Mononuclear cell (primary cell): ENCODE results near the gene SPDYC. TPM values are rescaled to one million over a fixed set of nuclear protein-coding genes. Genes with fewer than 3 reads are reported as not detected.
A peak's percentile ranks its signal among the peaks of the same experiment; 100 is the strongest.
"Not testable (repeated sequence)": the region's sequence is repeated elsewhere in the genome, so short reads cannot be mapped to it uniquely, and the experiment has no call there.

Source experiments
- H3K27me3 ChIP-seq: 2 replicates; pipeline ENCODE4 v1.6.0; 2011; ENCODE audit warnings: low read length, control low read depth; ENCODE audit not compliant: insufficient read depth
- H3K4me1 ChIP-seq: 2 replicates; pipeline ENCODE4 v1.5.1; 2011; ENCODE audit warnings: mild to moderate bottlenecking, low read length, control low read depth; ENCODE audit not compliant: insufficient read depth
- H3K4me3 ChIP-seq: 2 replicates; pipeline ENCODE4 v1.5.1; 2011; ENCODE audit warnings: mild to moderate bottlenecking, low read length, moderate library complexity
- H3K9me3 ChIP-seq: 2 replicates; pipeline ENCODE4 v1.5.1; 2011; ENCODE audit warnings: low read depth, mild to moderate bottlenecking, control low read depth, low read length
- total RNA-seq: library from RNA; depleted of rRNA; stranded (reverse); fragments of >200 nt; gene quantifications from one replicate; pipeline ENCODE4 v1.2.3, GENCODE V29; 2012

The SPDYC gene
- total RNA-seq, 1 donor: not detected

DNA sequence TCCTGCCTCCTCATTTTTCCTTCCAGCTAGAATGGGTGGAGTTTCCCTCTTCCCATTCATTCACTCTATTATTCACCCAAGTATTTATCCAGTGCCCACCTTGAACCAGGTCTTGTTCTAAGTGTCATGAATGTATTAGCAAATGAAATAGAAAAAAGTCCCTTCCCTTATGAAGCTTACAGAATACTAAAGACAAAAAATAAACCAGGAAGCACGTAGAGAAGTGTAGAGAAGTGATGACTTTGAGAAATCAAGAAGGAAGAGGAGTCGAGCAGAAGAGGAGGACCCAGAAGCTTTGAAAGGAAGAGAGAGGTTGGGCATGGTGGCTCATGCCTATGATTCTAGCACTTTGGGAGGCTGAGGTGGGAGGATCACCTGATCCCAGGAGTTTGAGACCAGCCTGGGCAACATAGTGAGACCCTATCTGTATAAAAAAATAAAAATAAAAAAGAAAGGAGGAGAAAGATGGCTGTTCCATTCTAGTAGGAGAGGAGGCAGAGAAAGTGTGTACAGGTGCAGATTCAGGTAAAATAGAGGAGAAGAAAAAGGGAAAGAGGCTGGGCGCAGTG lies 18.6 kb upstream of the SPDYC start:
- no peaks in the 10 kb centered on the region for H3K9me3 ChIP-seq
- H3K4me1 ChIP-seq: peaks cover 44% of the 10 kb centered on the region
- no peaks in the 10 kb centered on the region for H3K27me3 ChIP-seq
- no peak overlapping the region for H3K4me3 ChIP-seq

GRCh38 chr11:65152122-65152521 lies 17.9 kb upstream of the SPDYC start:
- Histone ChIP-seq H3K4me1 (peaks cover 46% of the 10 kb centered on the region), H3K27me3 (no peaks in the 10 kb centered on the region), H3K4me3 (no peak overlapping the region), H3K9me3 (no peaks in the 10 kb centered on the region)

GRCh38 chr11:65156256-65156655 lies 13.8 kb upstream of the SPDYC start:
- no peak overlapping the region for H3K4me3 ChIP-seq
- no peaks in the 10 kb centered on the region for H3K27me3 ChIP-seq
- H3K4me1 ChIP-seq: peaks cover 23% of the 10 kb centered on the region
- H3K9me3 ChIP-seq: no peaks in the 10 kb centered on the region

GRCh38 chr11:65156926-65157325 lies 13.1 kb upstream of the SPDYC start:
- H3K4me1 ChIP-seq: peaks cover 16% of the 10 kb centered on the region
- H3K4me3 ChIP-seq: no peak overlapping the region
- H3K9me3 ChIP-seq: no peaks in the 10 kb centered on the region
- no peaks in the 10 kb centered on the region for H3K27me3 ChIP-seq

DNA sequence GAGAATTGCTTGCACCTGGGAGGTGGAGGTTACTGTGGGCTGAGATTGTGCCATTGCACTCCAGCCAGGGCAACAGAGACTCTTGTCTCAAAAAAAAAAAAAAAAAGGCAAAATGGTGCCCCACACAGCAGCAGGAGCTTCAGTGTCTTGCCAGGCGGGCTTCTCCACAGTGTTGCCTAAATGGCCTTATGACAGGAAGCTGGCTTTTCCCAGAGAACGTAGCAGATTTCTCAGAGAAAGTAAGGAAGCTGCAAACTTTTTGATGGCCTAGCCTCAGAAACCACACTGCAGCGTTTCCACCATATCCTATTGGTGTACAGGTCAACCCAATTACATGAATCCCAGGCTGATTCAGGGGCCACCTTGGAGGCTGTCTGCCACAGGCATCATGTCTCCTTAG lies 12.7 kb upstream of the SPDYC start:
- Histone ChIP-seq H3K4me1 (peaks cover 12% of the 10 kb centered on the region), H3K27me3 (no peaks in the 10 kb centered on the region), H3K4me3 (no peak overlapping the region), H3K9me3 (no peaks in the 10 kb centered on the region)

DNA sequence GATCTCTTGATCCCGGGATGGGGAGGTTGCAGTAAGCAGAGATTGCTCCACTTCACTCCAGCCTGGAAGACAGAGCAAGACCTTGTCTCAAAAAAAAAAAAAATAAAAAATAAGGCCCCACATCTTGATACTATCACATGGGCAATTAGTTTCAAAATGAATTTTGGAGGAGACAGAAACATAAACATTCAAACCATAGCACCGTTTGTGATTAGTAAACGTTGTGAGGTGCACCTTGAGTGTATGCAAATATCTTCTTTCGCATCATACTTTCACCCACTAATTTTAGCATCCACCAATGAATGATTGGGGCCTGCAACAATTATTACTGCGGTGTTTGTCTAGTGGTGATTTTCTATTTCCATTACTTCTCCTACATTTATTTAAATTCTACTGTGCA lies 11.0 kb upstream of the SPDYC start:
- H3K4me1 ChIP-seq: peaks cover 6% of the 10 kb centered on the region
- no peaks in the 10 kb centered on the region for H3K9me3 ChIP-seq
- no peak overlapping the region for H3K4me3 ChIP-seq
- H3K27me3 ChIP-seq: no peaks in the 10 kb centered on the region

DNA sequence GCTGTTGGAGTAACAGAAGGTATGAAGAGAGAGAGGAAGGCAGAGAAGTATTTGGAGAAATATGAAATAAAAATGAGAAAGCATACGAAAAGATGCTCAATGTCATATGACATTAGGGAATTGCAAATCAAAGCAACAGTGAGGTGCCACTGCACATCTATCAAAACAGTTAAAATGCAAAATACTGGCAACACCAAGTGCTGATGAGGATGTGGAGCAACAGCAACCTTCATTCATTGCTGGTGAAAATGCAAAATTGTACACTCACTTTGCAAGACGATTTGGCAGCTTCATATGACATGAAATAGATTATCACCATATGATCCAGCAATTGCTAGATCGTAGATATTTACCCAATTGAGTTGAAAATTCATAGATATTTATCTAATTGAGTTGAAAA lies 9.4 kb upstream of the SPDYC start:
- H3K27me3 ChIP-seq: no peaks in the 10 kb centered on the region
- peaks cover 6% of the 10 kb centered on the region for H3K4me1 ChIP-seq
- no peaks in the 10 kb centered on the region for H3K9me3 ChIP-seq
- no peak overlapping the region for H3K4me3 ChIP-seq

GRCh38 chr11:65163684-65164083 lies 6.3 kb upstream of the SPDYC start:
- H3K9me3 ChIP-seq: no peaks in the 10 kb centered on the region
- H3K4me1 ChIP-seq: peaks cover 2% of the 10 kb centered on the region
- no peaks in the 10 kb centered on the region for H3K27me3 ChIP-seq
- no peak overlapping the region for H3K4me3 ChIP-seq

DNA sequence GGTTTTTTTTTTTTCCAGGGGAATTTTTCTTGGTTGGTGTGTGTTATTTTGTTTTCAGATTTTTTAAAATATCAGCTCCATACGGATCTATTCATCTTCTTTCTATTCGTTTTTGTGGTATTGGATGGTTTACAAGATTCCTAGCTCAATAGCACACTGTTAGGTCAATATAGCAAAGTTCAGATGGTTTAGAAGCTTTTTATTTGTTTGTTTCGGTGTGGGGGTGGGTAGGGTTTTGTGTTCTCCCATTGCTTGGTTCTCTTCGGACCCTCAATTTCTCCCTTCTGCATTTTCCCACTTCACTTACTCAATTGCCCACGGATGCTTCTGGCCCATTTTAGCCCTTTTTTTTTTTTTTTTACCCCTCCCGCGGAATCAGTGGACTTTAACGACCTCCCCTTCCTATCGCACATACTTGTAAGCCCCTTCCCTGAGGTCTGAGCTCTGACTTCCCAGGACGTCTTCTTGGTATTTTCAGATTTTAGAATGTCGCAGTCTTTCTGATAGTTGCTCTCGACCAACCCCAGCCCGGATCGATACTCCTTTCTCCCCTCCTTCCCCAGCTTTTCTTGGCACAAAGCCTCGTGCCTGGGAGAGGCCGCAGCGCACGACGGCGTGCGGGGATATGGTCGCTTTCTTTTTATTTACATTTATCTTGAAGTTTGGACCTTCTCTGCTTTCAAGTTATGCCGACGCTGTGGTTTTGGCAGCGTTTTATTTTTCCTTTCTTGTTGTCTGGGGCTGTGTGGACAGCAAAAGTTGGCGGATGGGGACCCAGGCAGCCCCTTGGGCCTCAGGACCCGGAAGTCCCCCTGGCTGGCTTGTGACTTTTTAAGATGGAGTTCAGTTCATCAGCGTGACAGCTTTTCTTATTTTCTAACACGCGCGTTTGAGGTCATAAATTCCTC lies 4.4 kb upstream of the SPDYC start:
- H3K4me1 ChIP-seq: peaks cover 15% of the 10 kb centered on the region
- no peak overlapping the region for H3K4me3 ChIP-seq
- no peaks in the 10 kb centered on the region for H3K27me3 ChIP-seq
- H3K9me3 ChIP-seq: no peaks in the 10 kb centered on the region

- Histone ChIP-seq H3K4me3 (no peak overlapping the region), H3K27me3 (no peaks in the 10 kb centered on the region), H3K9me3 (no peaks in the 10 kb centered on the region), H3K4me1 (peaks cover 15% of the 10 kb centered on the region)
These were observed 3.1 kb upstream of the SPDYC start for GRCh38 chr11:65166893-65167292.

DNA sequence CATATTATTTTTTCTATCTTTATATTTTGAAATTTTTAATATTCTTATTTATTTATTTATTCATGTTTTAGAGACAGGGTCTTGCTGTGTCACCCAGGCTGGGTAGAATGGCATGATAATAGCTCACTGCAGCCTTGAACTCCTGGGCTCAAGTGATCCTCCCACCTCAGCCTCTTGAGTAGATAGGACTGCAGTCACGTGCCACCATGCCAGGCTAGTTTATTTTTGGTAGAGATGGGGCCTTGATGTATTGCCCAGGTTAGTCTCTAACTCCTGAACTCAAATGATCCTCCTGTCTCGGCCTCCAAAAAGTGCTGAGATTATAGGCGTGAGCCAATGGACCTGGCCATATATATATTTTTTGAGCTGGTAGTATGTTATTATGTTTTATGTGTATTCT lies 2.4 kb upstream of the SPDYC start:
- no peak overlapping the region for H3K4me3 ChIP-seq
- H3K9me3 ChIP-seq: no peaks in the 10 kb centered on the region
- no peaks in the 10 kb centered on the region for H3K27me3 ChIP-seq
- H3K4me1 ChIP-seq: peaks cover 15% of the 10 kb centered on the region

GRCh38 chr11:65169164-65169641 lies 830 bp upstream of the SPDYC start:
- Histone ChIP-seq H3K4me3 (no peak overlapping the region), H3K27me3 (no peaks in the 10 kb centered on the region), H3K4me1 (peaks cover 15% of the 10 kb centered on the region), H3K9me3 (no peaks in the 10 kb centered on the region)

DNA sequence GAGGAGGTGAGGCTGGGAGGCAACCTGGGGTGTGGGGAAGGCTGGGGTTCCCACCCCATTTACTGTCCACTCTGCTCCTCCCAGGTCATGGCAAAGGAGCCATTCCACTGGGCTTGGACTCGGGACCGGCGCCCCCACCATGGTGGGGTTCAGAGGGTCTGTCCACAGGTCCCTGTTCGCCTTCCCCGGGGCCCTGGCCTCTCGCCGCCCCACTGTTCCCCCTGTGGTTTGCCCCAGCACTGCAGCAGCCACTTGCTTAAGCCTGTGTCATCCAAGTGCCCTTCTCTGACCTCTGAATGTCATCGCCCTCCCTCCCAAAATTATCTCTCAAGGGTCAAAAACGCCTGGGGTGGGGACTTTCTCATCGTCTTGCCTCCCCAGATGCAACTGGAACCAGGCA lies 2.6 kb downstream of the SPDYC start:
- Histone ChIP-seq H3K9me3 (no peaks in the 10 kb centered on the region), H3K4me1 (peaks cover 15% of the 10 kb centered on the region)

GRCh38 chr11:65174571-65175010 lies 4.6 kb downstream of the SPDYC start:
- H3K4me1 ChIP-seq, H3K9me3 ChIP-seq, H3K4me3 ChIP-seq, H3K27me3 ChIP-seq: not testable (repeated sequence)

More for the DNA sequence above, 2.6 kb downstream of the SPDYC start:
- H3K27me3 ChIP-seq: no peaks in the 10 kb centered on the region
- H3K4me3 ChIP-seq: no peak overlapping the region

DNA sequence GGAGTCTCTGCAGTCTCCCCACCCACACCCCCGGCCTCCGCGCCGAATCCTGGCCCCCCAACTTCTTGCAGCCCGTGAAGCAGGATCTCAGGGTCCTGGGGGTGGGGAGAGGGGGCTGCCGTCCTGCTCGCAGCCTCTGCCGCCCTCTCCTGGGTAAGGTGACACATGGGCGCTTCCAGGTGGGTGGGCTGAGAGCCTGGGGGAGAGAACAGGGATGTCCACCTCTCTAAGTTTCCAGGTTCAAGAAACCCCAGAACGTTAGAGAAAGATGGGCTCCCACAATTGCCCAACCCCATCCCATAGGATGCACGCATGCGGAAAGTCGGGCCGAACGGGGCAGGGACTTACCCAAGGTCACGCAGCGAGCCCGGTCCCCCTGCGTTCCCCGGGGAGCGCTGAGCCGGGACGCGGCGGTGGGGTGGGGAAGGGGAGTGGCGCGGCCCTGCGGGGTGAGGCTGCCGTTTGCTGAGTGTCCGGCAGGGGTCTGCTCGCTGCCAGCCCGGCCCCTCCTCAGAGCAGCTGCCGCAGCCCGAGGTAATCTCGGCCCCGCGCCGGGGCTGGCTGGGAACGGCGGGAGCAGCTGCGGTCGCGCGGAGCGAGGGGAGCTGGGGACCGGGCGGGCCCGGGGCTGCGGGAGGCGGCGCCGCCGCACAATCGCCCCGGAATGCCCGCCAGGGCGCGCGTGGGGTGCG lies 11.0 kb downstream of the SPDYC start:
- peak overlapping the region; percentile 70 for H3K4me3 ChIP-seq
- no peaks in the 10 kb centered on the region for H3K9me3 ChIP-seq
- H3K4me1 ChIP-seq: peaks cover 29% of the 10 kb centered on the region
- no peaks in the 10 kb centered on the region for H3K27me3 ChIP-seq
